ENCODE results near the gene FPR3.
"Not testable (repeated sequence)": the region's sequence is repeated elsewhere in the genome, so short reads cannot be mapped to it uniquely, and the experiment has no call there.

FPR3 gene

DNA sequence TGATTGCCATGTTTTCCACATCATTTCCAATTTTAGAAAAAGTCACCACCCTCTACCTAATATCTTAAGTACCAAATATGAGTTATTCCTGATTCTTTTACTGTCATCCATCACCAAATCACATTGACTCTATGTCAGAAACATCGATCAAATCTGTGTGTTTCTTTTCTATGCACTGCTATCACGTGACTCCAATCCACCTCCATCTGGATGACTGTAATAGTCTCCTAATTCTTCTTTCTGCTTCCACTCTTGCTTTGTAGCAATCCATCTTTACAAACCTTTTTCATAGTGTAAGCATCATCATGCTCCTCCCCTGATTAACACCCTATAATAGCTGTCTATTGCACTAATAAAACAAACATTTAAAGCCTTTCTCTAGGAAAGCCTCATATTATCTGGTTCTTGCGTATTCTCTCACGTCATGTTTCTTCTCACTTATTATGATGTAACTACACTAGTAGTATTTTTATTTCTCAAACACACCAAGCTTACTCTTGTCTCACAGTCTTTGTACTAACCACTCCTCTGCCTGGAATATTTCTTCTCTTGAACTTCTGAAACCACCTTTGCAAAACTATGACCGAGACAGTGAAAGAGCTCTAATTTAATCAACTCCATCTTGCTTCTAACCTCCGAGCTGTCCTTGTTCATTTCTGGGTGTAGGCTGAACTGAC, 10.7 kb upstream of the FPR3 start:
- DNase-seq (ENCODE audit: low spot score): no peak

DNA sequence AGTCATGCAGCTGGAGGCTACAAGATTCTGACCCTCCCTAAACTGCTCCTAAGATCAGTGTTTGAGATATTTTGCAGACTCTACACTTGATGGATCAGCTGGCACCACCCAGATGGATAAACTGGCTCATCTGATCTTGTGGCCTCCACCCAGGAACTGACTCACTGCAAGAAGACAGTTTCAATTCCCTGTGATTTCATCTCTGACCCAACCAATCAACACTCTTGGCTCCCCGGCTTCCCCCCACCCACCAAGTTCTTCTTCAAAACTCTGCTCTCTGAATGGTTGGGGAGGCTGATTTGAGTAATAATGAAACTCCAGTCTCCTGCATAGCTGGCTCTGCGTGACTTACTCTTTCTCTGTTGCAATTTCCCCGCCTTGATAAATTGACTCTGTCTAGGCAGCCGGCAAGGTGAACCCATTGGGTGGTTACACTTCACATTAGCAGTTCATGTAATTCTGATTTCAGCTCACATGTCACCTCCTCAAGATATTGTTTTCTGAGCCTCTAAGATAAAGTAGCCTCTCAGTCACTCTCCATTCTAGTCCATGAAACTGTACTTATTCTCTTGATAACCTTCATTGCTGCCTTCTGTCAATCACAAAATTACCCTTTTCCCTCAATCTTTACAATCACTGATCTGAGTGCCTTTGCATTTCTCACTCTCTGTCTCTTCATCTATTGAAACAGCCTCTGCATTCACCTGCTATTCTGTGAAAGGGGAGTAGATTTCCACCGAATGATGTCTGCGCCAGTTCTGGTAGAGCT, 9.9 kb upstream of the FPR3 start:
- DNase-seq (ENCODE audit: low spot score): peak; percentile 58

DNA sequence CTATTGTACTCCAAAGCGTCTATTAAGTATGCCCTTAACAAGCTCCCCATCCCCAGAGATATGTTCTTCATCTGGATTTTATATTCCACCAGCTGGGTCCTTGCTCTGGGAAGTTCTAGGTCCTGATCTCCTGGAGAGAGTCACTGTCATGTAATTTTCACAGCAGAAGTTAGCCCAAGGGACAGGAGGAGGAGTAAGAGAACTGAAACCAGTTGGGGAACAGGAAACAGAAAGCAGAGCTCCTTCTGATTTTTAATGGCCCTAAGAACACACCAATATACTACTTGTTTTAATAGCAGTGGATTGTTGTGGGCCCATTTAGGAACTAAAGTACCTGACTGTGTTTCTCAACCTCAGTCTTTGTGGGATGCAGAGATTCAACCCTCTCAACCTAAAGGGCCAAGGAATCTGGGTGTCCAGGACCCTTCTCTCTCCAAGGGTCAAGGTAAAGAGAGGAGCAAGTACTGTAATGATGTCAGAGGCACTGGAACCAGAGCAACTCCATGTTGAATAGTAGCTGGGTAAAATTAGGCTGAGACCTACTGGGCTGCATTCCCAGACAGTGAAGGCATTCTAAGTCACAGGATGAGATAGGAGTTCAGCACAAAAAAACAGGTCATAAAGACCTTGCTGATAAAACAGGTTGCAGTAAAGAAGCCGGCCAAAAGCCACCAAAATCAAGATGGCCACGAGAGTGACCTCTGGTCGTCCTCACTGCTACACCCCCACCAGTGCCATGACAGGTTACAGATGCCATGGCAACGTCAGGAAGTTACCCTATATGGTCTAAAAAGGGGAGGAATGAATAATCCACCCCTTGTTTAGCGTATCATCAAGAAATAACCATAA, 8.1 kb upstream of the FPR3 start:
- DNase-seq (ENCODE audit: low spot score): peak; percentile 41

DNA sequence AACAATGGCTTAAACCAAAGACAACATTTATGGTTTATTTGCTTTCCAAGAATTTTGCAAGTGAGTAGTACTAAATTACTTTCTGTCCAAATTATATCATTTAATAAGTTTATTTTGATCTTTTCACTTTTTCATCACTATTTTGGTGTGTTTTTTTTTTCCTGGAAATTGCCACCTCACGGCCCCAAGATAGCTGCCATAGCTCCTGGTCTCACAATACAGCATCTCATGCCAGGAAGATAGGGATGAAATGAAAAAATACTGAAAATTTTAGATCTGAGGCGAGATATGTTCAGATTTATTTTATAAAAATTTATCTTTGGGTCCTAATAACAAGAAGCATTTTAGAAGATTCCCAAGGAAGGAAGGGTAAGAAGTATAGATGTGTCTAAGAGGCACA, 6.9 kb upstream of the FPR3 start:
- DNase-seq (ENCODE audit: low spot score): no peak

DNA sequence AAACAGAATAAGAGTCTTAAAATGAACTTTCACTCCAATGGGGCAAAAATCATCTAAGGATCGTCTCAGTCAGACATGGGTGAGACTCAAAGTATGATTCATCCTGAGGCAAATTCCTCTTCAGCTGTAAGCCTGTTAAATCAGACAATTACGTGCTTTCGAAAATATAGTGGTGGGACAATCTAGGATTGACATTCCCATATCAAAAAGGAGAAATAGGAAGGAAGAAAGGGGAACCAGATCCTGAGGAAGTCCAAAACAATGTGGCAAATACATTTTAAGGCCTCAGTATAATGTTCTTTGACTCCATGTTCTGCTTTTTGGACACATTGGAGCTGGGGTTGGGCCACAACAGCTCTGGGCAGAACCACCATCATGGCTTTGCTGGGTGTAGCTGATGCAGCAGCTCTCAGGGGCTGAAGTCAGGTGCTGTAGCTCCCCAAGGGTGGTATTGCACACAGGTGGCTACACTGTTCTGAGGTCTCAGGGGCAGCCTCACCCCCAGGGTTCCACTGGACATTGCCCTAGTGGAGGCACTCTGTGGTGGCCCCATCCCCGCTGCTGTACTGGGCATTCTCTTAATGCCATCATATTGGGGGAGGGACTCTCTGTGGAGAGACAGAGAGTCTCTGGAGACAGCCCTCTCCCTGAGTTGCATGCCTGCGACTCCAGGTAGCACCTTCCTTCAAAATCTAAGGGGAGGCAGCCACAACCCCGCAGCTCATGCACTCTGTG, 5.7 kb upstream of the FPR3 start:
- no peak for DNase-seq (ENCODE audit: low spot score)

DNA sequence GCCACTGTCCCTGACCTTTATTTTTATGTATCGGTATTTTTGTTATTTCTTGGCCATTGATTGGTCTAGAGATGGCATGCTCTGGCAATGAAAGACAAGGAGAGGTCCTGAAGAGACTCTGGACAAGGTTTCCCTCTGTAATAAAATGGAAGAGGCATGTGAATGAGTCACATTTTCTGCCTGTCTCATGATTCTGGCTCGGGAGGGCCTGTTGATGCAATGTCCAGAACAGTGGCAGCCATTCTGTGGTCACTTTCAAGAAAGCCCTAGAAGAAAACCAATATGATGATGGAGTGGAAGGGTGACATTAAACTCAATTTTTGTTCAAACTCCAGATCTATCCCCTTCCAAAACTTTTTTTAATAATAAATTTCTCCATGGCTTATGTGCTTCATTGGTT, 2.0 kb upstream of the FPR3 start:
- no peak for DNase-seq (ENCODE audit: low spot score)

DNA sequence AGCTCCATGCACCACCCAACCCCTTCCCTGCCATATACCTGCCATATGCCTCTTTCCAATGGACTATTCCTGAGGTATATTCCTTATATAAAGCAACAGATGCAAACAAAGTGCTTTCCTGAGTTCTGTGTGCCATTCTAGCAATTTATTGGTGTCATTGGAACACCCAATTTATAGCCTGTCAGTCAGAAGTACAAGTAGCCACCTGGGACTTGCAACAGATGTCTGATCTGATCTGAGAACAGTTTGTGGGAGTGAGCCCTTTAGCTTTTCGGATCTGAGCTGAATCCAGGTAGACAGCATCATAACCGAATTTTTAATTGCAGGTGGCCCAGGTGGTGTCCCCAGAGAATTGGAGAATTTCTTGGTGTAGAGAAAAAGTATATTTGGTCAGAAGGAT, 963 bp upstream of the FPR3 start:
- DNase-seq (ENCODE audit: low spot score): no peak

DNA sequence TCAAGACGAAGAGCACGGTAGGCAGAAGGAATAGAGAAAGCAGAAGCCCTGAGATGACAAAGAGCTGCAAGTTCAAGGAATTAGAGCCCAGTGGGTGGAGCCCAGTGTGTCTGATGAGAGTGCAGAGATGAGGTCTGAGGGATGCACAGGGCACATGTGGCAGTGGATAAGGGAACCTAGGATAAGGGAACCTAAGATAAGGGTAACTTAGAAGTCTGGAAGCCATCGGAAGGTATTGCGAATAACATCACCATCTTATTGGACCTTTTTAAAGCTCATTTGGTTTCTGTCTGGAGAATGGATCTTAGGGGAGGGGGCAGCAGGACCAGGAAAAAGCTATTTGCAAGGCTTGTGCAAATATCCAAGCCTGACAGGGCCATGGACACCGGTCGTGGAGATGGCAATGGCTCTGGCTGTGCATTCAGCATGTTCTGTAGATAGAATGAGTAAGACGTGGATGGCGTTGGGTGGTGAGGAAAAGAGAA, 1.3 kb downstream of the FPR3 start:
- DNase-seq (ENCODE audit: low spot score): no peak

DNA sequence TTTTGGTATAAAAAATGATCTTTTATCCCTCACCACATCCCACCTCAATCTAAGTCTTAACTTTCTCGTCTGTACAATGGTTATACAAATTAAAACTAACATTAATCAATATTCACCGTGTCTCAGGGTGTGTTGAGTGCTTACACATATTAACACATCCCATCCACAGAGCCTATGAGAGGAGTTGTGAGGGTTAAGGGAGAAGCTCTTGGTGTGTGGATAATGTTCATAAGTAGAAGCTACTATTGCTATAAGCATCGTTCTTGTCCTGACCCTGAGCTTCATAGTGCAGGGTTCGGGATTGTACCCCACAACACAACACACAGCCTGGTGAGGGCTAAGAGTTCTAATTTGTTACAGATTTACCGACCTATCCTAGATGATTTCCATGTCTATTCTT, 2.5 kb downstream of the FPR3 start:
- no peak for DNase-seq (ENCODE audit: low spot score)

DNA sequence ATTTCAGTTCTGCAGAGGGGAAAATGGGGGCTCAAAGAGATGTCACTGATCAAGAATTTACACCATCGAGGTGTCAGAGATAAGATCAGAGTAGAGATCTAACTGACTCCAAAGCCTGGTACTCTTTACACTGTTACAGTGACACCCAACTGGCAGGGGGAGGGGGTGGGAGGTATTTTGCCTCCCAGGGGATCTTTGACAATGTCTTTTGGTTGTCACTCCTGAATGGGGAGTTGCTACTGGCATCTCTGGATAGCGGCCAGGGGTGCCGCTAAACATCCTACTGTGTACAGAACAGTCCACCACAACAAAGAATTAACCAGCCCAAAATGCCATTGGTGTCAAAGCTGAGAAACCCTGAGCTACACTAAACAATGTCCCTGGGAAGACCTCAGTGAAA, 3.1 kb downstream of the FPR3 start:
- no peak for DNase-seq (ENCODE audit: low spot score)

DNA sequence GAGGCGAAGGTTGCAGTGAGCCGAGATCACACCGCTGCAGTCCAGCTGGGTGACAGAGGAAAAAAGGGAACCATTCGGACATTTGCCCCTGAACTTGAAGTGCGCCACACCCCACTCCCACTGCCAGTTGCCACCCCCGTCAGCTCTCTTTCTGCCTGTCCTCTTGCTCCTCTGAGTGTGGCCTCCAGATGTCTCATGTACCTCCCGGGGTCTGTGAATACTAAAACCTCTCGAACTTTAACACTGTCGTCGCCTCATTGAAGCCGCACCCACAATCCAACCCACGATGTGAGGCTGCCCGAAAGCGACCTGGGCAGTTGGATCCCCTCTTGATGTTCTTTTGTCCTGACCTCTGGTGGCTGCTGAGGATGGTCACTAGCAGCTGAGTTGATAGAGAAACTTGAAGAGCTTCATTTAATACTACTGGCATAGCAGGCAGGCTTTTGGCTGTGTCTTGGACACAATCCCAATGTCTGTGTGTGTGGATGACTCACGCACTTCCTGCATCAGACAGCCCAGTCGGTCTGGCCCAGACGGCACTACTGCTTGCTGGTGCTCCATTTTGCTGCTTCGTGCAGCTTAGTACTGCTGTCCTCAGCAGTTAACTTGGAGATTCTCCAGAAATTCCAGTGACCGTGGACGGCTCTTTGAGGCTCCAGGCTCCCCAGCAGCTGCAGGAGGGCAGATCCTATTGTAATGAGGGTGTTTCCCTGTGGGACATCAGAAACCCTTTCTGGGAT, 4.2 kb downstream of the FPR3 start:
- DNase-seq (ENCODE audit: low spot score): peak; percentile 92

DNA sequence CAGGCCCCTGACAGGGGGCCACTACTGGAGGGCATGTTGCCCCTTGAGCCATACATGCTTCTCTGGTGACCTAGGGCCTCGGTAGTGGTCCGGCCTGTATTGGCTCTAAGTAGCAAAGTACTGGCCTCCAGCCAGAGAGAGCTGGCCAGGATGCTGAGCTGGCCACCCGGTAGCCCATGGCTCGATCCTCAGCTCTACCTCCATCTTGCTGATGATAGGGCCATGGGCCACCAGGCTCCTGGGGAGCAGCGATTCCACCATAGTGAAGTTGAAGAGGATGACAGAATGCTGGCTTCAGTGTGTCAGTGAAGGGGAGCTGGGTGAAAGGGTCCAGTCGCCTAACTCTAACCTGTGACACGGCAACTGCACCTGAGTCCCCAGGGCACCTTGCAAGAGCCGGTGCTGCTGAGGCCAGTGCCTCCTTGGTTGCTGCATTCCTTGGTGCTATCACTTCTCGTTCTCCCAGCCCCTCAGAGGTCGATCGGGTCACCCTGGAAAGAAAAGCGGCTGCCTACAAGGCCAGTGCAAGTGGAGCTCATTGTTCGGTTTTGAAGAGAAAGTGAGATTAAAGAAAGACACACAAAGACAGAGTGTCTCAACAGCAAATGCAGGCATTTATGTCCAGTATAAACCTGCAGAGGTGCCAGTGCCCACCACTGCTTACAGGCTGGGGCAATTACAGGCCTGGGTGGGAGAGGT, 5.0 kb downstream of the FPR3 start:
- DNase-seq (ENCODE audit: low spot score): no peak

DNA sequence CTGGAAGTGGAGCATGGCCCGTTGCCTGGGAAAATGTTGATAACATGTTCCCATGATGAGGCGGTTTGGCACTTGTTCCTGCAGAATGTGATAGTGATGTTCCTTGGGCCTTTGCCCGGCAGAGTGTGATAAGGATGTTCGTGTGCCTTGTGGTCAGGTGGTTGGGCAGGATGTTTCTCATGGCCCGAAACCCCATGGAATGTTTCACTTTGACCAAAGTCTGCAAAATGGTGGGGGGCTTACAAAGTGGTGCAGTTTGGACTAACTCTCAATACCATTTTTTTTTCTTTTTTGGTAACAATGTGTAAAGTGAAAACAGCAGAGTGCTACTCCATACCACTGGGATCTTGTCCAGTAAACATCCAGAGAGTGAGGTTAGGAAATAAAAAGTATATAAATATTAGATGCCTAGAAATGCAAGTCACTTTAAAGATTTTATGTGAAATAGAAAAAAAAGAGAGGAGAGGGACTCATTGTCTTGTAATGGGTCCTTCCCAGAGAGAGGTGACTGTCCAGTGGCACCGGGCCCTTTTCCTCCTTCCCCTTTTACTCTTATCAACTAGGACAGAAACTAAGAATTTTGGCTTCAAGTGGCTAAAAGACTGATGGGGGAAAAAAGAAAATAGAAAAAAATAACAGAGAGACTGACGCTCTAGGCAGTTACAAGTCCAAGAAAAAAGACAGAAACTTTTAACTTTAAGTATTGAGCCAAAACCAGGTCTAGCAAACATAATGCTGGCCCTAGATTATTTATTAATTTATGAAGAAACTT, 5.7 kb downstream of the FPR3 start:
- DNase-seq (ENCODE audit: low spot score): no peak

DNA sequence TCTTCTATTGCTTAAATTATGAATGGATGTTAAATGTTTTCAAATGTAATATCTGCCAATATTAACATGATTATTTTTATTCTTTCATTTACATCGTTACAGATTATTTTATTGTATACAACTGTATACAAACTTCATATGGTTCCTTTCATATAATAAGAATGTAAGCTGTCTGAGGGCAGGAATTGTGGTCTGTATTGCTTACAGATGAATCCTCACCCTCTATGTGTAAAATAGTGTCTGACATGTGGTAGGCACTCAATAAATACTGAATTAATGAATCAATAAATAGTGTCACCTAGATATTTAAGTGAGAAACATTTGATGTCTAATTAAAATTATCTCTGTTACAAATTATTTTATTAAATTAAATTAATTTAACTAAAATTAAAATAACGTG, 7.8 kb downstream of the FPR3 start:
- DNase-seq (ENCODE audit: low spot score): no peak

DNA sequence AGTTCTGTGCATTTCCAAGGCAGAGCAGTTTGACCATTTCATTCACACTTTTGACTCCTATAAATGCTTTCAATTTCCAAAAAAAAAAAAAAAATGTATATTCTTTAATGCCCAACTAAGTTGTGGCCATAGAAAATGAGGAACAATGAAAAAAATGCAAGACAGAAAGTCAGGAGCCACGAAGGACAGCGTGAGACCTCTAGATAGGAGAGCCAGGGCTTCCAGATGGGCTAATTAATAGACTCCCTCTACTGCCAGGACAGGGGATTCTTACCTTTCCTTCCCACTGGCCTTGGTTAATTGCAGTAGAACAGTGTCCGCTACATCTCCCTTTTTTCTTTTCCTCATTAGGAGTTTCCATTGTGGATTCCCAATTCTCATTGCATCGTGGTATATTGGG, 8.6 kb downstream of the FPR3 start:
- no peak for DNase-seq (ENCODE audit: low spot score)

DNA sequence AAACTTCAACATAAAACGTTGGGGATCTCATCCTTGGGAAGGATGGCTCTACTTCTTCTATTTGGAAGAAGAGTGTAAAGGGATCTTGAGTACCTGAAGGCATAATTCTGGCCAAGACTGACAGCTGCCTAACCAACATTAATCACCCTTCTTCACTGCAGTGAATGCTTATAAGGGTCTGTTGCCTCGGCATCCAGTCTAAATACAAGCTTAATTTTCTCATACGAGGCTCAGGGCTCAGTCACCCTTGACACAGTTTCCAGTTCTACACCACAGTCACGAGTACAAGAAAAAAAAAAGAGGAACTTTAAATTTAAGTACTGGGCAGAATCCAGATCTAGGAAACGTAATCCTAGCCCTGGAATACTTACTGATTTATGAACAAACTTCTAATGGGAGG, 9.0 kb downstream of the FPR3 start:
- DNase-seq (ENCODE audit: low spot score): no peak

DNA sequence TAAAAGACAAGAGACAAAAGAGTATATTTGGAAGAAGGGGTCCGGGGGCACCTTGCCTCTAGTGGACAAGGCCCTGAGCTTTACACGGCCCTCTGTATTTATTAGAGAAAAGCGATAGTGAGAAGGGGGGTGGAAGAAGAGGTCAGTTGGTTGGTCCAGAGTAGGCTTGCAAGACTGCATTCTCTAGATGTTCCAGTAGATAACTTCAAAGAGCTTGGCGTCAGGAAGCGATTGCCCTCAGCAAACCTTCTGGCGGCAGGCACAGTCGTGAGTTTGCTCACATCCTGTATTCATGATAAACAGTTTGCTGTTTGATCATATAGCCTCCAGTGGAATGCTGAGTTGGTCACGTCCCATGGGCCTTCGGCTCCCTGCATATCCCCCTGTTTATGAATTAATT, 9.8 kb downstream of the FPR3 start:
- not testable (repeated sequence) for DNase-seq (ENCODE audit: low spot score)

DNA sequence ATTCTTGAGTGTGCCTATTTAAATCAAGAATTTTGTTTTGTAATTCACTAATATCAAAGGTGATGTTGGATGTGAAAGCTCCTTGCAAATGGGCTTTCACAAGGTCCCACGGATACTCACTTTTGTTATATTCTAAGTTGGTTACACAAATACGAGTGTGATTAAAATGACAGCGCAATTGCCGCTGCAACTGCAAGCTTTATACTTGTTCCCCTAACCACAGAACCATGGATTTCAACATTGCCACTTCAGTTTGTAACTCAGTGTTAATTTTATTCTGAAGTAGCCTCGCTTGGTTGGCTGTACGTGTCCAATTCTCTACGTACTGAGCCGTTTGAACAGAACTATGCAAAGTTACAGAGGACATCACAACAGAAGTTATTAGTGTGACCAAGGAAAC, 10.4 kb downstream of the FPR3 start:
- DNase-seq (ENCODE audit: low spot score): not testable (repeated sequence)

DNA sequence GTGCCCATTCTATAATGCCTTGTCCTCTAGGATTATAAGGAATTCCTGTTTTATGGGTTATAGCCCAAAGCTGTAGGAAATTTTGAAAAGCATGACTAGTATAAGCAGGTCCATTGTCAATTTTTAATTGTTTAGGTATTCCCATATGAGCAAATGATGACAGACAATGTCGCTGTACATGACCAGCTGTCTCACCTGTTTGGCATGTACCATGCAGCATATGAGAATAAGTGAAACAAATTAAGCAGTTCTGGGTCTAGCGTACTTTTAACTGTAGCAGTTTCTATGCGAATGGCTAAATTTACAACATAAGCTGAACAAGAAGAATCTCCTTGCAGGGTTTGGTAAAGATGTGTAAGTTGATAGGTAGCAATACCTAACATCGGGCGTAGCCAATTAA, 11.6 kb downstream of the FPR3 start:
- not testable (repeated sequence) for DNase-seq (ENCODE audit: low spot score)

DNA sequence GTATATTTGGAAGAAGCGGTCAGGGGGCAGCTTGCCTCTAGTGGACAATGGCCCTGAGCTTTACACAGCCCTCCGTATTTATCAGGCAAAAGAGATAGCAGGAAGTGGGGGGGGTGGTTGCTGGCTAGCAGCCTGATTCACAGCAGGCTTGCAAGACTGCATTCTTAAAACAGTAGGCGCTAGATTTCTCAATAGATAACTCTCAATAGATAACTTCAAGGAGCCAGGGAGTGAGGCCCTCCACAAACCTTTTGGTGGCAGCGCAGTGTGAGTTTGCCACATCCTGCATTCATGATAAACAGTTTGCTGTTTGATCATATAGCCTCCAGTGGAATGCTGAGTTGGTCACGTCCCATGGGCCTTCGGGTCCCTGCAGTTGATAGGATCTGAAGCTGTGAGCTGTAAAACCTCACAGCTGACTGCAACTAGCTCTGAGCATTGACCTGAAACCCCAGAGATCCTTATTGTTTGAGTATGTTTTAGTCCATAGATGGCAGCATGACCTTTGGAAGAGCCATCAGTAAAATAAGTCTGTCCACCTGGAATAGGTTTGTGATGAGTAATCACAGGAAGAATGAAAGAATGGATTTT, 12.2 kb downstream of the FPR3 start:
- no peak for DNase-seq (ENCODE audit: low spot score)
